GM12878 (cell line): ENCODE measurements around the gene HSD11B1L.

Source experiments
- CTCF ChIP-seq, 3 experiments: IDR thresholded peaks in 2 of 3; conservative IDR thresholded peaks in 1 of 3; 2 replicates each; pipeline ENCODE4 v1.5.1; 2011; ENCODE audit warnings: low read depth in 3 of 3, low read length in 3 of 3, mild to moderate bottlenecking in 3 of 3, control low read depth in 2 of 3, moderate library complexity in 2 of 3, inconsistent platforms in 1 of 3, mixed read lengths in 1 of 3; ENCODE audit not compliant: control insufficient read depth in 2 of 3, insufficient read depth in 1 of 3; ENCODE audit errors: extremely low read depth in 1 of 3
- PKNOX1 ChIP-seq: fragments of 450-650 bp; IDR thresholded peaks from 2 replicates; pipeline ENCODE4 v1.6.1; 2016; ENCODE audit warnings: mild to moderate bottlenecking
- PML ChIP-seq: IDR thresholded peaks from 2 replicates; pipeline ENCODE4 v1.6.1; 2012; ENCODE audit warnings: low read length, inconsistent platforms
- POLR2A ChIP-seq: IDR thresholded peaks from 2 replicates; pipeline ENCODE4 v1.6.1; 2011; ENCODE audit warnings: low read depth, mild to moderate bottlenecking, low read length
- POLR2AphosphoS5 ChIP-seq: IDR thresholded peaks from 2 replicates; pipeline ENCODE4 v1.6.1; 2011; ENCODE audit warnings: mild to moderate bottlenecking, low read length, inconsistent platforms

- TF ChIP-seq POLR2A: no peak
- no peak for TF ChIP-seq CTCF (IDR thresholded peaks at IDR 0.05 in 2 of 3, conservative IDR thresholded peaks at IDR 0.05 in 1 of 3; ENCODE audit: control insufficient read depth in 2 of 3, extremely low read depth in 1 of 3, insufficient read depth in 1 of 3, low read depth in 3 of 3, low read length in 3 of 3)
- TF ChIP-seq POLR2AphosphoS5: no peak
- TF ChIP-seq PKNOX1: no peak
- no peak for TF ChIP-seq PML
These were observed 13.8 kb upstream of the HSD11B1L start for GRCh38 chr19:5666921-5667610.
